OCI-LY3 (cell line): ENCODE results near the gene PATL2.

Experiments used
- H2AFZ ChIP-seq: fragments of 200-600, 300-600 bp; shearing (Covaris generic); 2 replicates; pipeline ENCODE4 v1.6.0; 2014; ENCODE audit warnings: antibody characterized with exemption, low read depth, low read length
- H3K27ac ChIP-seq: fragments of 200-600, 300-600 bp; sonication (generic); 2 replicates; pipeline ENCODE4 v1.5.1; 2014; ENCODE audit warnings: mild to moderate bottlenecking, low read length, moderate library complexity, mixed read lengths
- H3K27me3 ChIP-seq: fragments of 200-600, 300-600 bp; sonication (generic); 2 replicates; pipeline ENCODE4 v1.6.1; 2014; ENCODE audit warnings: low read depth, low read length, mixed read lengths
- H3K36me3 ChIP-seq: fragments of 200-600, 300-600 bp; sonication (generic); replicated peaks from 2 replicates; pipeline ENCODE3; 2014; ENCODE audit warnings: low read depth, low read length, mixed read lengths
- H3K4me1 ChIP-seq: fragments of 300-600, 200-600 bp; sonication (generic); 2 replicates; pipeline ENCODE4 v1.6.1; 2014; ENCODE audit warnings: low read length, mixed read lengths
- H3K4me2 ChIP-seq: fragments of 200-600, 300-600 bp; sonication (generic); 2 replicates; pipeline ENCODE4 v1.6.1; 2014; ENCODE audit warnings: low read length, mixed read lengths
- H3K4me3 ChIP-seq: fragments of 300-600, 200-600 bp; sonication (generic); 2 replicates; pipeline ENCODE4 v1.5.1; 2014; ENCODE audit warnings: antibody characterized with exemption, mild to moderate bottlenecking, low read length, moderate library complexity
- H3K79me2 ChIP-seq: fragments of 300-600, 200-600 bp; shearing (Covaris generic); 2 replicates; pipeline ENCODE4 v1.6.1; 2014; ENCODE audit warnings: mild to moderate bottlenecking, low read length, mixed read lengths
- H3K9ac ChIP-seq: fragments of 300-600, 200-600 bp; shearing (Covaris generic); 2 replicates; pipeline ENCODE4 v1.6.0; 2014; ENCODE audit warnings: mild to moderate bottlenecking, low read length, moderate library complexity
- H3K9me3 ChIP-seq: fragments of 200-600, 300-600 bp; shearing (Covaris generic); 2 replicates; pipeline ENCODE4 v1.6.1; 2014; ENCODE audit warnings: low read length, mixed read lengths; ENCODE audit not compliant: insufficient read depth
- H4K20me1 ChIP-seq: fragments of 200-600, 300-600 bp; sonication (generic); 2 replicates; pipeline ENCODE4 v1.6.1; 2016; ENCODE audit warnings: low read length, mixed read lengths; ENCODE audit not compliant: insufficient read depth
- CTCF ChIP-seq: fragments of 200-600, 300-600 bp; sonication (generic); IDR thresholded peaks from 2 replicates; pipeline ENCODE4 v1.5.1; 2014; ENCODE audit warnings: antibody characterized with exemption, low read length, low read depth
- EZH2phosphoT487 ChIP-seq: fragments of 200-600 bp; shearing (Covaris generic); IDR thresholded peaks from 2 replicates; pipeline ENCODE4 v1.6.1; 2018; ENCODE audit warnings: antibody characterized with exemption, mixed run types, low read depth

PATL2 gene

GRCh38 chr15:44698641-44699040 lies 12.5 kb downstream of the PATL2 start:
- TF ChIP-seq EZH2phosphoT487, result no peak
- no peak for TF ChIP-seq CTCF

GRCh38 chr15:44697014-44697413 lies 14.1 kb downstream of the PATL2 start:
- Histone ChIP-seq H3K4me2 (no peak overlapping the region), H3K9ac (no peak overlapping the region), H3K4me1 (peaks cover 6% of the 10 kb centered on the region; the same call in 1 of the 2 replicates), H3K4me3 (no peak overlapping the region), H3K9me3 (no peaks in the 10 kb centered on the region), H2AFZ (no peak overlapping the region), H3K27ac (no peak overlapping the region), H3K36me3 (no peaks in the 10 kb centered on the region), H3K79me2 (no peaks in the 10 kb centered on the region), H4K20me1 (no peaks in the 10 kb centered on the region), H3K27me3 (no peaks in the 10 kb centered on the region; the same call in 1 of the 2 replicates)
- no peak for TF ChIP-seq EZH2phosphoT487
- TF ChIP-seq CTCF, result no peak

More at GRCh38 chr15:44698641-44699040, 12.5 kb downstream of the PATL2 start:
- H3K27me3 ChIP-seq, result no peaks in the 10 kb centered on the region; the same call in 1 of the 2 replicates
- H2AFZ ChIP-seq, result no peak overlapping the region
- H3K9ac ChIP-seq, result no peak overlapping the region
- no peak overlapping the region for H3K27ac ChIP-seq
- no peaks in the 10 kb centered on the region for H4K20me1 ChIP-seq
- no peak overlapping the region for H3K4me3 ChIP-seq
- peaks cover 6% of the 10 kb centered on the region; the same call in 1 of the 2 replicates for H3K4me1 ChIP-seq
- no peaks in the 10 kb centered on the region for H3K79me2 ChIP-seq
- no peaks in the 10 kb centered on the region for H3K36me3 ChIP-seq
- no peaks in the 10 kb centered on the region for H3K9me3 ChIP-seq
- no peak overlapping the region for H3K4me2 ChIP-seq

GRCh38 chr15:44695294-44695693 lies 15.8 kb downstream of the PATL2 start:
- no peak overlapping the region for H3K4me3 ChIP-seq
- H3K9ac ChIP-seq, result no peak overlapping the region
- no peaks in the 10 kb centered on the region for H3K79me2 ChIP-seq
- H3K9me3 ChIP-seq, result no peaks in the 10 kb centered on the region
- H3K36me3 ChIP-seq, result no peaks in the 10 kb centered on the region
- H3K27me3 ChIP-seq, result no peaks in the 10 kb centered on the region; the same call in 1 of the 2 replicates
- H3K27ac ChIP-seq, result no peak overlapping the region
- TF ChIP-seq EZH2phosphoT487 (no peak), CTCF (no peak)
- H3K4me2 ChIP-seq, result no peak overlapping the region
- no peaks in the 10 kb centered on the region for H4K20me1 ChIP-seq
- no peak overlapping the region for H2AFZ ChIP-seq
- no peaks in the 10 kb centered on the region for H3K4me1 ChIP-seq

- no peak overlapping the region for H3K9ac ChIP-seq
- no peak overlapping the region for H2AFZ ChIP-seq
- no peaks in the 10 kb centered on the region; the same call in 1 of the 2 replicates for H3K27me3 ChIP-seq
- no peaks in the 10 kb centered on the region for H3K9me3 ChIP-seq
- no peak for TF ChIP-seq CTCF
- no peak for TF ChIP-seq EZH2phosphoT487
- H3K4me2 ChIP-seq, result no peak overlapping the region
- no peaks in the 10 kb centered on the region for H4K20me1 ChIP-seq
- H3K4me1 ChIP-seq, result no peaks in the 10 kb centered on the region
- H3K4me3 ChIP-seq, result no peak overlapping the region
- no peaks in the 10 kb centered on the region for H3K36me3 ChIP-seq
- no peak overlapping the region for H3K27ac ChIP-seq
- H3K79me2 ChIP-seq, result no peaks in the 10 kb centered on the region
Measured at GRCh38 chr15:44694416-44694815, 16.7 kb downstream of the PATL2 start.
